K562 (cell line): Measurements from ENCODE around the gene YEATS2. TPM values are rescaled to one million over a fixed set of nuclear protein-coding genes. Genes with fewer than 3 reads are reported as not detected.

ENCODE experiments used
- ATAC-seq: fragments of 200-7000 bp; cut with Tn5 transposase; 3 replicates; pipeline ENCODE4 v1.9.1; 2020; ENCODE audit warnings: moderate library complexity
- BruUV-seq: library from RNA; stranded (reverse); fragments of 400-500 nt; replicated peaks from 2 replicates; lab custom pipeline; 2021; lab: Mats Ljungman, UMichigan
- CTCF ChIA-PET: fragments of 300-600 bp; formaldehyde crosslinking; extraction: SDS; loops from one replicate; lab custom pipeline; 2021; ENCODE audit warnings: low intra/inter-chr PET ratio; lab: Yijun Ruan, JAX
- POLR2A ChIA-PET: fragments of 300-600, 350-650 bp; sonication (Branson Sonifier 250); formaldehyde crosslinking; extraction: SDS; loops from one replicate; lab custom pipeline; 2021; ENCODE audit warnings: antibody characterized with exemption, inconsistent platforms; lab: Yijun Ruan, JAX
- DNase-seq, 4 experiments: peaks; one replicate each; pipeline versions ENCODE4 v3.0.0 to v3.0.0-alpha.2; 2011 to 2018; ENCODE audit warnings: low spot score in 3 of 4, mixed read lengths in 3 of 4; ENCODE audit errors: extremely low read depth in 1 of 4
- FAIRE-seq: peaks from 2 replicates; lab custom pipeline; 2011; peaks lifted over from hg19 to GRCh38; lab: Jason Lieb, UNC
- H2AFZ ChIP-seq: 2 replicates; pipeline ENCODE4 v1.6.0; 2011; ENCODE audit warnings: low read depth, low read length, control low read depth, inconsistent platforms
- H3K27ac ChIP-seq: fragments of 200-600 bp; 3 replicates; pipeline ENCODE4 v1.8.0; 2011; ENCODE audit warnings: low read depth, mild to moderate bottlenecking, control low read depth, inconsistent platforms, low read length, moderate library complexity, mixed read lengths; ENCODE audit errors: extremely low read depth
- H3K27me3 ChIP-seq, 2 experiments: fragments of 300-600 bp in 1 of 2; 2 replicates in 1 of 2; 3 replicates in 1 of 2; pipeline versions ENCODE4 v1.6.0 to v1.8.0; 2011; ENCODE audit warnings: inconsistent platforms in 2 of 2, low read length in 2 of 2, mild to moderate bottlenecking in 1 of 2, mixed read lengths in 1 of 2, moderate library complexity in 1 of 2; ENCODE audit not compliant: control insufficient read depth in 2 of 2, insufficient read depth in 2 of 2
- H3K36me3 ChIP-seq: fragments of 300-600 bp; 3 replicates; pipeline ENCODE4 v1.8.0; 2011; ENCODE audit warnings: mild to moderate bottlenecking, low read length, inconsistent platforms; ENCODE audit not compliant: control insufficient read depth, insufficient read depth
- H3K4me1 ChIP-seq, 2 experiments: fragments of 200-600 bp in 1 of 2; replicated peaks in 1 of 2; 2 replicates in 1 of 2; 3 replicates in 1 of 2; pipeline versions ENCODE4 v1.5.1 to v1.8.0; 2011; ENCODE audit warnings: inconsistent platforms in 2 of 2, low read length in 2 of 2, mild to moderate bottlenecking in 1 of 2, mixed read lengths in 1 of 2, moderate library complexity in 1 of 2; ENCODE audit not compliant: control insufficient read depth in 2 of 2, insufficient read depth in 2 of 2
- H3K4me2 ChIP-seq: 2 replicates; pipeline ENCODE4 v1.6.1; 2011; ENCODE audit warnings: low read length, control low read depth, inconsistent platforms, mixed read lengths; ENCODE audit not compliant: insufficient read depth
- H3K4me3 ChIP-seq: fragments of 200-600 bp; sonication (generic), shearing (Covaris generic); 2 replicates; pipeline ENCODE4 v1.5.1; 2016; ENCODE audit warnings: control low read depth, inconsistent platforms
- H3K79me2 ChIP-seq: fragments of 200-600 bp; 3 replicates; pipeline ENCODE4 v1.8.0; 2011; ENCODE audit warnings: low read length, inconsistent platforms; ENCODE audit not compliant: control insufficient read depth, insufficient read depth
- H3K9ac ChIP-seq, 2 experiments: 2 replicates each; pipeline versions ENCODE4 v1.6.0 to v1.6.1; 2011; ENCODE audit warnings: low read depth in 2 of 2, low read length in 2 of 2, control low read depth in 1 of 2, inconsistent platforms in 1 of 2, mild to moderate bottlenecking in 1 of 2, mixed read lengths in 1 of 2; ENCODE audit not compliant: insufficient read depth in 1 of 2
- H3K9me1 ChIP-seq: one replicate; pipeline ENCODE4 v1.6.0; 2011; ENCODE audit warnings: inconsistent platforms, mild to moderate bottlenecking, low read length, moderate library complexity; ENCODE audit not compliant: control insufficient read depth, insufficient read depth
- H3K9me3 ChIP-seq: replicated peaks from 2 replicates; pipeline ENCODE4 v1.5.1; 2011; ENCODE audit warnings: low read depth, low read length, inconsistent platforms; ENCODE audit not compliant: control insufficient read depth, insufficient read depth
- H4K20me1 ChIP-seq: replicated peaks from 2 replicates; pipeline ENCODE4 v1.6.1; 2011; ENCODE audit warnings: low read length, inconsistent platforms, mixed read lengths; ENCODE audit not compliant: control insufficient read depth, insufficient read depth
- CREBBP ChIP-seq: IDR thresholded peaks from one replicate; pipeline ENCODE4 v1.6.1; 2012; ENCODE audit warnings: low read depth, mild to moderate bottlenecking, control low read depth, inconsistent platforms, low read length
- GABPB2 ChIP-seq: fragments of 250-450 bp; sonication (Bioruptor Pico); conservative IDR thresholded peaks from 2 replicates; pipeline ENCODE4 v1.5.1; 2021; ENCODE audit warnings: mild to moderate bottlenecking
- MYBL2 ChIP-seq, 2 experiments: fragments of 450-650 bp in 1 of 2; sonication (generic) in 1 of 2; formaldehyde crosslinking in 1 of 2; IDR thresholded peaks; 2 replicates each; pipeline versions ENCODE4 v1.6.1 to v1.8.1; 2017 to 2022; ENCODE audit warnings: borderline replicate concordance in 1 of 2, inconsistent platforms in 1 of 2, low read depth in 1 of 2, mild to moderate bottlenecking in 1 of 2, missing genetic modification reagents in 1 of 2, moderate library complexity in 1 of 2
- PHB ChIP-seq: fragments of 250-450 bp; sonication (Bioruptor Pico); IDR thresholded peaks from 2 replicates; pipeline ENCODE4 v1.5.0; 2021
- PHB2 ChIP-seq: fragments of 450-650 bp; IDR thresholded peaks from 2 replicates; pipeline ENCODE4 v1.6.1; 2017; ENCODE audit warnings: low read depth
- RUNX1 ChIP-seq: sonication (generic); IDR thresholded peaks from 2 replicates; pipeline ENCODE4 v1.6.1; 2016; ENCODE audit warnings: antibody characterized with exemption, low read depth
- SMAD2 ChIP-seq: fragments of 150-350 bp; IDR thresholded peaks from 2 replicates; pipeline ENCODE4 v1.6.1; 2014; ENCODE audit warnings: low read depth, mild to moderate bottlenecking, low read length
- ZBTB33 ChIP-seq: sonication (generic); formaldehyde crosslinking; IDR thresholded peaks from 2 replicates; pipeline ENCODE4 v1.8.1; 2023; ENCODE audit warnings: mild to moderate bottlenecking, missing genetic modification reagents
- ZNF280B ChIP-seq: fragments of 250-450 bp; sonication (Bioruptor Pico); IDR thresholded peaks from 2 replicates; pipeline ENCODE4 v1.5.1; 2021; ENCODE audit warnings: mild to moderate bottlenecking
- ZNF668 ChIP-seq: fragments of 250-450 bp; sonication (Bioruptor Pico); IDR thresholded peaks from 2 replicates; pipeline ENCODE4 v1.8.0; 2022; ENCODE audit warnings: mild to moderate bottlenecking, inconsistent platforms
- ZNF695 ChIP-seq: fragments of 450-650 bp; formaldehyde crosslinking; IDR thresholded peaks from 2 replicates; pipeline ENCODE4 v1.4.0; 2020; ENCODE audit warnings: mild to moderate bottlenecking, moderate library complexity
- ZNF778 ChIP-seq: fragments of 450-650 bp; formaldehyde crosslinking; IDR thresholded peaks from 2 replicates; pipeline ENCODE4 v1.4.0; 2020; ENCODE audit warnings: mild to moderate bottlenecking, moderate library complexity
- WGBS: fragments of 100-300 bp; shearing (Covaris generic); methylation state at CpG from one replicate; pipeline ENCODE4 v1.1.6; 2016; ENCODE audit warnings: low coverage, mixed read lengths; ENCODE audit not compliant: insufficient coverage; ENCODE audit errors: missing lambda C conversion rate; 5-methylcytosine and 5-hydroxymethylcytosine counted together
- in situ Hi-C: fragments of 300-500 bp; cut with MboI; formaldehyde crosslinking; loops from 4 replicates; pipeline ENCODE4 v1.15.0; 2018; ENCODE audit warnings: inconsistent platforms, mixed read lengths
- intact Hi-C: fragments of 100-400 bp; cut with micrococcal nuclease; formaldehyde crosslinking; loops from 2 replicates; pipeline ENCODE4 v1.14.2; 2022
- polyA plus RNA-seq, 8 experiments: library from polyadenylated mRNA; depleted of rRNA in 4 of 8; stranded (reverse) in 5 of 8; unstranded in 3 of 8; fragments of >200 nt; fragmentation: Nextera tagmentation in 2 of 8; fragmentation: Illumina TruSeq in 1 of 8; extraction: Ambion mirVana in 2 of 8; extraction: Trizol in 1 of 8; gene quantifications; 2 replicates each; pipeline versions ENCODE4 v1.2.1 to v1.2.3, GENCODE V29; 2011 to 2014; ENCODE audit warnings: inconsistent platforms in 1 of 8, missing spikeins in 1 of 8
- total RNA-seq, 7 experiments: library from RNA; depleted of rRNA in 6 of 7; stranded (reverse); fragments of >200 nt in 6 of 7; fragmentation: Illumina TruSeq in 2 of 7; extraction: Trizol in 2 of 7; gene quantifications; 2 replicates each; pipeline versions ENCODE4 v1.2.1 to v1.2.3, GENCODE V29; 2011 to 2021; ENCODE audit warnings: low replicate concordance in 1 of 7
- TF ChIP-seq, protein P1 (sequence below): sonication (generic); formaldehyde crosslinking; IDR thresholded peaks from 2 replicates; pipeline ENCODE4 v1.8.0; 2022; ENCODE audit warnings: mild to moderate bottlenecking, low read depth, missing genetic modification reagents
- TF ChIP-seq, protein P2 (sequence below): sonication (generic); formaldehyde crosslinking; IDR thresholded peaks from 2 replicates; pipeline ENCODE4 v1.8.0; 2022; ENCODE audit warnings: mild to moderate bottlenecking, missing genetic modification reagents

YEATS2 gene
- total and polyA plus RNA-seq, 9 of the 15 experiments (the other 6 are each of a cell fraction or from before 2014, with no cell fraction given), result 1.8 to 35.2 (median 19.0) TPM

DNA sequence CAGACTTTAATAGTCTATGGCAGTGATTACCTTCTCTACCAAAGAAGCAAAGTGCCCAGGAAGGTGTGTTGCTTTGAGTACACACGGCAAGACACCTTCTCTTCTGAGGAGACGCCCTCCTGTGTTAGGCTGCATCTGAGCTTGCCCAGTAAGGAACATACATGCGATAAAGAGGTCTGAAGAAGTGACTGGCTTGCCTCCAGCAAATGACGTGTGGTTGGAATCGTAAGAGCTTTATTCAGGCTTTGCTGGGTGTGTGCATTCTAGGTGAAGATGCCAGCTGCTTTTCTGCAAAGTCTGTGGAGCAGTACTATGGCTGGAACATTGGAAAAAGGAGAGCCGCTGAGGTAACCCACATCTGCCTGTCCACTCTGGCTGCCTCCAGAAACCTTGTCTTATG is 105.4 kb downstream of the YEATS2 start (continued):
- TF ChIP-seq ZNF280B (CRISPR knock-in tag), result no peak
- TF ChIP-seq SMAD2, result no peak
- TF ChIP-seq CREBBP, result no peak
- TF ChIP-seq ZBTB33, result no peak
- no peak for TF ChIP-seq ZNF695 (CRISPR knock-in tag)
- TF ChIP-seq PHB2, result no peak
- no peak for TF ChIP-seq ZNF668 (CRISPR knock-in tag)
- TF ChIP-seq, all 486 proteins: peak for 0

DNA sequence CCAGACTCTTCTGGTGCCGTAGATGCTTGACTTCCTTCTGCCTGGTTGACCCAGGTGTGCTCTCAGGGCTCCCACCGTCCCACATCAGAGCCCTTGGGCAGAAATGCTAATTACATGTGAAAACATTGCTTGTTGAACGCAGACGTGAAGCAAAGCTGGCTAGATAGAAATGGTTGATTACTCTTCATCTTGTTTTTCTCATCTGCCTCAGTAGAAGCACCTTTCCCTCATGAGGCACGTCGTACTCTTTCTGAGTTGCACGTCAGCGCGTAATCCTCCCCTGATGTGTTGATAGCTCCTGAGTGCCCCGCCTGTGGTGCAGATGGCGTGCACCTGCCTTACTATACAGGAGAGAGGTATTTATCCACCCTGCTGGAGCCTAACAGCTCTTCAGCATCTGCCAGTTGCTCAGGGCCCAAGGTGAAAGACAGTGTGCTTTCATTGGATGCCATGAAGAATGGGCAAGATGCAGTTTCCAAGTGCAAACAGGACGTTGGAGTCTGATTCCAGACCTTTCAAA is 109.7 kb downstream of the YEATS2 start:
- 86% methylated on average over 12 of the region's 12 CpGs for WGBS
- no peak for TF ChIP-seq ZNF778
- TF ChIP-seq, protein P1, sequence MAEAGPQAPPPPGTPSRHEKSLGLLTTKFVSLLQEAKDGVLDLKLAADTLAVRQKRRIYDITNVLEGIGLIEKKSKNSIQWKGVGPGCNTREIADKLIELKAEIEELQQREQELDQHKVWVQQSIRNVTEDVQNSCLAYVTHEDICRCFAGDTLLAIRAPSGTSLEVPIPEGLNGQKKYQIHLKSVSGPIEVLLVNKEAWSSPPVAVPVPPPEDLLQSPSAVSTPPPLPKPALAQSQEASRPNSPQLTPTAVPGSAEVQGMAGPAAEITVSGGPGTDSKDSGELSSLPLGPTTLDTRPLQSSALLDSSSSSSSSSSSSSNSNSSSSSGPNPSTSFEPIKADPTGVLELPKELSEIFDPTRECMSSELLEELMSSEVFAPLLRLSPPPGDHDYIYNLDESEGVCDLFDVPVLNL (CRISPR knock-in tag), result no peak
- no peak for TF ChIP-seq PHB (CRISPR knock-in tag)
- no peak for TF ChIP-seq GABPB2 (CRISPR knock-in tag)
- no peak for TF ChIP-seq RUNX1
- TF ChIP-seq MYBL2 (IDR thresholded peaks at IDR 0.05; ENCODE audit: low read depth), result no peak
- TF ChIP-seq MYBL2 (CRISPR knock-in tag; IDR thresholded peaks at IDR 0.05; ENCODE audit: borderline replicate concordance), result no peak
- TF ChIP-seq, protein P2, sequence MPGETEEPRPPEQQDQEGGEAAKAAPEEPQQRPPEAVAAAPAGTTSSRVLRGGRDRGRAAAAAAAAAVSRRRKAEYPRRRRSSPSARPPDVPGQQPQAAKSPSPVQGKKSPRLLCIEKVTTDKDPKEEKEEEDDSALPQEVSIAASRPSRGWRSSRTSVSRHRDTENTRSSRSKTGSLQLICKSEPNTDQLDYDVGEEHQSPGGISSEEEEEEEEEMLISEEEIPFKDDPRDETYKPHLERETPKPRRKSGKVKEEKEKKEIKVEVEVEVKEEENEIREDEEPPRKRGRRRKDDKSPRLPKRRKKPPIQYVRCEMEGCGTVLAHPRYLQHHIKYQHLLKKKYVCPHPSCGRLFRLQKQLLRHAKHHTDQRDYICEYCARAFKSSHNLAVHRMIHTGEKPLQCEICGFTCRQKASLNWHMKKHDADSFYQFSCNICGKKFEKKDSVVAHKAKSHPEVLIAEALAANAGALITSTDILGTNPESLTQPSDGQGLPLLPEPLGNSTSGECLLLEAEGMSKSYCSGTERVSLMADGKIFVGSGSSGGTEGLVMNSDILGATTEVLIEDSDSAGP (CRISPR knock-in tag), result no peak

More for the DNA sequence above, 109.7 kb downstream of the YEATS2 start:
- no peak for ATAC-seq
- Histone ChIP-seq H3K27me3 (no peaks in the 10 kb centered on the region), H3K4me1 (no peaks in the 10 kb centered on the region), H4K20me1 (no peaks in the 10 kb centered on the region; the same call in 1 of the 2 replicates), H3K9me1 (no peaks in the 10 kb centered on the region), H3K27ac (no peak overlapping the region), H3K4me2 (no peak overlapping the region), H3K36me3 (peaks cover 84% of the 10 kb centered on the region), H3K9me3 (no peaks in the 10 kb centered on the region), H3K9ac (no peak overlapping the region), H2AFZ (no peak overlapping the region), H3K4me3 (no peak overlapping the region), H3K79me2 (no peaks in the 10 kb centered on the region)
- intact Hi-C loops (no loop called here), in situ Hi-C loops (no loop called here)
- BruUV-seq, result no TSS peak
- ChIA-PET CTCF (no interaction called here), POLR2A (interaction anchor here (2.0 kb wide), 1 partner anchor 9 kb away, joined by 4 read pairs; no protein-coding TSS in a partner anchor)
- no peak for FAIRE-seq
- DNase-seq, result no peak
